Mucosa of descending colon (tissue), 3 donors: ENCODE measurements around the gene ABCB1. TPM values are rescaled to one million over a fixed set of nuclear protein-coding genes. Genes with fewer than 3 reads are reported as not detected.

Experiments used
- ATAC-seq: fragments of 200-7000 bp; cut with Tn5 transposase; one replicate; pipeline ENCODE4 v1.9.1; 2020; ENCODE audit warnings: mild to moderate bottlenecking, moderate library complexity
- DNase-seq, 3 donors: peaks; one replicate each; pipeline ENCODE4 v3.0.0-alpha.2; 2020
- H3K36me3 ChIP-seq: fragments of 200-600 bp; one replicate; pipeline ENCODE4 v1.8.0; 2021; ENCODE audit warnings: low read depth, mild to moderate bottlenecking
- H3K4me1 ChIP-seq: fragments of 200-600 bp; one replicate; pipeline ENCODE4 v1.8.0; 2021; ENCODE audit warnings: low read depth, mild to moderate bottlenecking
- H3K4me3 ChIP-seq: fragments of 200-600 bp; one replicate; pipeline ENCODE4 v1.8.0; 2021; ENCODE audit warnings: mild to moderate bottlenecking
- H3K9me3 ChIP-seq: fragments of 200-600 bp; one replicate; pipeline ENCODE4 v1.8.0; 2021; ENCODE audit warnings: mild to moderate bottlenecking
- CTCF ChIP-seq: fragments of 200-600 bp; IDR thresholded peaks from one replicate; pipeline ENCODE4 v1.8.0; 2022; ENCODE audit warnings: antibody characterized with exemption, mild to moderate bottlenecking
- intact Hi-C, 2 donors: fragments of 100-400 bp; cut with DNase I in 1 of 2; cut with micrococcal nuclease in 1 of 2; formaldehyde crosslinking; loops; one replicate each; pipeline versions ENCODE4 v1.11.0 to v1.11.1; 2022; cut with DNase I, micrococcal nuclease
- total RNA-seq, 3 donors: library from RNA; stranded (reverse); fragmentation: NEBNext Ultra II Directional in 2 of 3; extraction: Animal tissue kit (Norgen Biotek cat#: 25700) in 2 of 3; gene quantifications; one replicate each; pipeline versions ENCODE4 v1.2.1 to v1.2.4, GENCODE V29; 2021 to 2023
- donor health status: DM: no; HTN: no; CAD: no; lungs with moderate emphysema.
- donor health status: DM: no; HTN: no; CAD: no.
- donor health status: DM: no; HTN: yes; CAD: no.

The ABCB1 gene
- total RNA-seq, 3 donors from 2014 or later = 76.5 to 226 (median 90.6) TPM

- Histone ChIP-seq H3K9me3 (no peaks in the 10 kb centered on the region), H3K36me3 (no peaks in the 10 kb centered on the region), H3K4me3 (no peak overlapping the region), H3K4me1 (peaks cover 3% of the 10 kb centered on the region)
- DNase-seq (no peak), ATAC-seq (peak; percentile 50)
- intact Hi-C loops = no loop called here
- TF ChIP-seq CTCF = no peak
Measured at GRCh38 chr7:87604264-87604663, 3.6 kb upstream of the ABCB1 start.

GRCh38 chr7:87599336-87599735 lies 1.3 kb downstream of the ABCB1 start:
- H3K4me1 ChIP-seq = peaks cover 3% of the 10 kb centered on the region
- no peak overlapping the region for H3K4me3 ChIP-seq
- ATAC-seq = peak; percentile 61
- no peaks in the 10 kb centered on the region for H3K36me3 ChIP-seq
- intact Hi-C loops = no loop called here
- no peak for TF ChIP-seq CTCF
- DNase-seq = peak; percentile 37 to 63 (median 61)
- no peaks in the 10 kb centered on the region for H3K9me3 ChIP-seq

GRCh38 chr7:87598234-87599009 lies 2.3 kb downstream of the ABCB1 start:
- Histone ChIP-seq H3K4me1 (peaks cover 3% of the 10 kb centered on the region), H3K4me3 (no peak overlapping the region), H3K36me3 (no peaks in the 10 kb centered on the region), H3K9me3 (no peaks in the 10 kb centered on the region)
- TF ChIP-seq CTCF = no peak
- no peak for DNase-seq
- no peak for ATAC-seq
- intact Hi-C loops = no loop called here

GRCh38 chr7:87596696-87597095 lies 4.0 kb downstream of the ABCB1 start:
- no peak for TF ChIP-seq CTCF
- Histone ChIP-seq H3K36me3 (no peaks in the 10 kb centered on the region), H3K4me3 (no peak overlapping the region), H3K4me1 (peaks cover 7% of the 10 kb centered on the region), H3K9me3 (no peaks in the 10 kb centered on the region)
- intact Hi-C loops = no loop called here
- DNase-seq = no peak
- no peak for ATAC-seq

GRCh38 chr7:87596136-87596535 lies 4.5 kb downstream of the ABCB1 start:
- H3K4me3 ChIP-seq = no peak overlapping the region
- intact Hi-C loops = no loop called here
- no peaks in the 10 kb centered on the region for H3K9me3 ChIP-seq
- H3K36me3 ChIP-seq = no peaks in the 10 kb centered on the region
- ATAC-seq (no peak), DNase-seq (no peak)
- TF ChIP-seq CTCF = no peak
- H3K4me1 ChIP-seq = peaks cover 8% of the 10 kb centered on the region
